Upper lobe of left lung (tissue), 6 donors: Measurements from ENCODE around the gene UGGT2. TPM values are rescaled to one million over a fixed set of nuclear protein-coding genes. Genes with fewer than 3 reads are reported as not detected.

ENCODE experiments used
- ATAC-seq, 2 donors: fragments of 200-7000 bp; cut with Tn5 transposase; one replicate each; pipeline ENCODE4 v1.9.1; 2022; ENCODE audit warnings: mild to moderate bottlenecking in 2 of 2, moderate library complexity in 2 of 2; ENCODE audit not compliant: low FRiP score in 2 of 2
- DNase-seq, 2 donors: peaks; one replicate each; pipeline ENCODE4 v3.0.0-alpha.2; 2019 to 2020
- H3K27ac ChIP-seq, 4 donors: fragments of 200-600 bp; sonication (generic); one replicate each; pipeline ENCODE4 v1.5.1; 2016 to 2019
- H3K27me3 ChIP-seq, 4 donors: fragments of 200-600 bp; sonication (generic); one replicate each; pipeline ENCODE4 v1.5.1; 2017 to 2019
- H3K36me3 ChIP-seq, 4 donors: fragments of 200-600 bp; sonication (generic); one replicate each; pipeline ENCODE4 v1.5.1; 2016 to 2019
- H3K4me1 ChIP-seq, 4 donors: fragments of 200-600 bp; sonication (generic); one replicate each; pipeline ENCODE4 v1.5.1; 2018 to 2019
- H3K4me3 ChIP-seq, 4 donors: fragments of 200-600 bp; sonication (generic); one replicate each; pipeline ENCODE4 v1.5.1; 2017 to 2019; ENCODE audit warnings: mild to moderate bottlenecking in 2 of 4, moderate library complexity in 1 of 4
- H3K9me3 ChIP-seq, 4 donors: fragments of 200-600 bp; sonication (generic); one replicate each; pipeline ENCODE4 v1.5.1; 2018 to 2019
- EP300 ChIP-seq, 4 donors: sonication (generic); formaldehyde crosslinking; IDR thresholded peaks; one replicate each; pipeline ENCODE4 v1.5.1; 2017; ENCODE audit warnings: antibody characterized with exemption in 4 of 4, control low read depth in 2 of 4
- POLR2A ChIP-seq, 4 donors: fragments of 450-650 bp; IDR thresholded peaks; one replicate each; pipeline ENCODE4 v1.5.1; 2016 to 2017; ENCODE audit warnings: antibody characterized with exemption in 4 of 4, mild to moderate bottlenecking in 2 of 4
- POLR2AphosphoS5 ChIP-seq, 2 donors: sonication (generic); formaldehyde crosslinking; IDR thresholded peaks; one replicate each; pipeline ENCODE4 v1.5.1; 2017; ENCODE audit warnings: antibody characterized with exemption in 2 of 2
- whole genome bisulfite sequencing, 2 donors: methylation state at CpG; one replicate each; pipeline ENCODE4 v1.1.5; 2017 to 2018; 5-methylcytosine and 5-hydroxymethylcytosine counted together
- total RNA-seq, 6 donors: library from RNA; depleted of rRNA in 4 of 6; stranded (reverse); fragments of >200 nt in 4 of 6; gene quantifications; one replicate each; pipeline versions ENCODE4 v1.1.0 to v1.2.1, GENCODE V29; 2016 to 2021
- TF ChIP-seq, protein P1 (sequence below), 6 experiments: fragments of 450-650 bp in 4 of 6; fragments of 200-600 bp in 2 of 6; sonication (generic) in 2 of 6; IDR thresholded peaks; one replicate each; pipeline ENCODE4 v1.5.1; 2016 to 2019; ENCODE audit warnings: antibody characterized with exemption in 6 of 6
- donor health status: DM: no; HTN: no; CAD: no; lungs with moderate emphysema.
- donor health status: DM: no; HTN: yes; CAD: no; lungs with severe emphysema.

The UGGT2 gene
- total RNA-seq, 6 donors from 2014 or later: 13.0 to 44.8 (median 18.5) TPM

GRCh38 chr13:96033220-96034015 lies 19.8 kb downstream of the UGGT2 start:
- H3K27ac ChIP-seq: no peak overlapping the region
- WGBS, 2 donors: 95 to 99% methylated on average over 9 to 12 of the region's 12 CpGs
- no peaks in the 10 kb centered on the region for H3K27me3 ChIP-seq
- no peaks in the 10 kb centered on the region for H3K36me3 ChIP-seq
- H3K9me3 ChIP-seq: no peaks in the 10 kb centered on the region
- H3K4me1 ChIP-seq: no peaks in the 10 kb centered on the region
- TF ChIP-seq EP300 (IDR thresholded peaks at IDR 0.05): no peak
- TF ChIP-seq, protein P1, sequence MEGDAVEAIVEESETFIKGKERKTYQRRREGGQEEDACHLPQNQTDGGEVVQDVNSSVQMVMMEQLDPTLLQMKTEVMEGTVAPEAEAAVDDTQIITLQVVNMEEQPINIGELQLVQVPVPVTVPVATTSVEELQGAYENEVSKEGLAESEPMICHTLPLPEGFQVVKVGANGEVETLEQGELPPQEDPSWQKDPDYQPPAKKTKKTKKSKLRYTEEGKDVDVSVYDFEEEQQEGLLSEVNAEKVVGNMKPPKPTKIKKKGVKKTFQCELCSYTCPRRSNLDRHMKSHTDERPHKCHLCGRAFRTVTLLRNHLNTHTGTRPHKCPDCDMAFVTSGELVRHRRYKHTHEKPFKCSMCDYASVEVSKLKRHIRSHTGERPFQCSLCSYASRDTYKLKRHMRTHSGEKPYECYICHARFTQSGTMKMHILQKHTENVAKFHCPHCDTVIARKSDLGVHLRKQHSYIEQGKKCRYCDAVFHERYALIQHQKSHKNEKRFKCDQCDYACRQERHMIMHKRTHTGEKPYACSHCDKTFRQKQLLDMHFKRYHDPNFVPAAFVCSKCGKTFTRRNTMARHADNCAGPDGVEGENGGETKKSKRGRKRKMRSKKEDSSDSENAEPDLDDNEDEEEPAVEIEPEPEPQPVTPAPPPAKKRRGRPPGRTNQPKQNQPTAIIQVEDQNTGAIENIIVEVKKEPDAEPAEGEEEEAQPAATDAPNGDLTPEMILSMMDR (IDR thresholded peaks at IDR 0.05): no peak
- no peak for TF ChIP-seq POLR2AphosphoS5 (IDR thresholded peaks at IDR 0.05)
- no peak for TF ChIP-seq POLR2A (IDR thresholded peaks at IDR 0.05)
- ATAC-seq (peak; percentile 11 to 16), DNase-seq (peak in 1 of 2 donors; percentile 27)
- H3K4me3 ChIP-seq: no peak overlapping the region

DNA sequence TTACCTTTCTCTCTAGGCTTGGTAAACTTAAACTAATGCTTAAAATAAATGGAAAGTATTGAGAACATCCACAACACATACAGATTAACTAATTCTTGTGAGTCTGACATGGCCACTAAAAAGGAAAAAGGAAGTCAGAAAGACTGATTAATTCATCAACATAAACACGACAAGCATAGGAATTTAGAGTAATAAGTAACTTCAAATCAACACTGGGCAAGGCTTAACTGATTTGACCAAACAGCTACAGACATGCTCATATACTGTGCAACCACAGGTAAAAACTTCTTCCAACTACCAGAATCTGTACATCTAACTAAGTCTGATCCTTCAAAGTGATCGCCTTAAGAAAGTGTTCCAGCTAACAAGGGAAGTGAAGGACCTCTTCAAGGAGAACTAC lies 20.5 kb downstream of the UGGT2 start:
- WGBS, 2 donors: 63 to 72% methylated on average over 2 of the region's 2 CpGs
- DNase-seq (no peak), ATAC-seq (no peak)
- Histone ChIP-seq H3K9me3 (no peaks in the 10 kb centered on the region), H3K4me3 (no peak overlapping the region), H3K27ac (no peak overlapping the region), H3K4me1 (no peaks in the 10 kb centered on the region), H3K36me3 (no peaks in the 10 kb centered on the region), H3K27me3 (no peaks in the 10 kb centered on the region)
- TF ChIP-seq POLR2AphosphoS5 (IDR thresholded peaks at IDR 0.05): no peak
- TF ChIP-seq, protein P1 (IDR thresholded peaks at IDR 0.05): no peak
- no peak for TF ChIP-seq EP300 (IDR thresholded peaks at IDR 0.05)
- no peak for TF ChIP-seq POLR2A (IDR thresholded peaks at IDR 0.05)

- Histone ChIP-seq H3K36me3 (no peaks in the 10 kb centered on the region), H3K9me3 (no peaks in the 10 kb centered on the region), H3K27me3 (no peaks in the 10 kb centered on the region), H3K27ac (no peak overlapping the region), H3K4me3 (no peak overlapping the region), H3K4me1 (no peaks in the 10 kb centered on the region)
- TF ChIP-seq POLR2A (IDR thresholded peaks at IDR 0.05) (no peak), EP300 (IDR thresholded peaks at IDR 0.05) (no peak), POLR2AphosphoS5 (IDR thresholded peaks at IDR 0.05) (no peak)
- TF ChIP-seq, protein P1 (IDR thresholded peaks at IDR 0.05): no peak
- ATAC-seq (no peak), DNase-seq (no peak)
- WGBS, 2 donors: 95% methylated on average over 7 of the region's 7 CpGs
Observed at GRCh38 chr13:96029002-96029401, 24.2 kb downstream of the UGGT2 start.

- Histone ChIP-seq H3K27me3 (no peaks in the 10 kb centered on the region), H3K27ac (no peak overlapping the region), H3K9me3 (no peaks in the 10 kb centered on the region), H3K36me3 (no peaks in the 10 kb centered on the region), H3K4me1 (no peaks in the 10 kb centered on the region), H3K4me3 (no peak overlapping the region)
- 91 to 98% methylated on average over 2 of the region's 2 CpGs for WGBS, 2 donors
- ATAC-seq (no peak), DNase-seq (no peak)
- TF ChIP-seq EP300 (IDR thresholded peaks at IDR 0.05) (no peak), POLR2AphosphoS5 (IDR thresholded peaks at IDR 0.05) (no peak)
- TF ChIP-seq, protein P1 (IDR thresholded peaks at IDR 0.05): no peak
Observed at GRCh38 chr13:96027496-96027895, 25.7 kb downstream of the UGGT2 start.

DNA sequence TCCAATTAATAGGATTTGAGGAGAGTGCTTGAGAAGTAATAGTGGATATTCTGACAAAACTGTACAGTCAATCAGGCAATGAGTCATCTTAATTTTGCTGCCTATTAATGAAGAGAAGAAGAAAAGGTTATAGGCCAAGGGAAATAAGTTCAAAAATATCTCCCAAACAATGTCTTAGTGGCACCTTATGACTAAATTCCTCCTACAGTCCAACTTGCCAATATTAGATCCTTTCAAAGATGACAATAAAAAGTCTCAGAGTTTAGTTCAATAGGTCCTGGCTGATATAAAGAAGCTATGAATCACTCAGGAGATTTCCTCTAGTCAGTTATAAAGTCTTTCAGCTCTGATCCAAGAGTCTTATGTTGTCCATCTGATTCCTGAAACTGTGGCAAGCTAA lies 27.9 kb downstream of the UGGT2 start:
- H3K9me3 ChIP-seq: no peaks in the 10 kb centered on the region
- no peaks in the 10 kb centered on the region for H3K4me1 ChIP-seq
- DNase-seq (no peak), ATAC-seq (no peak)
- H3K36me3 ChIP-seq: no peaks in the 10 kb centered on the region
- TF ChIP-seq, protein P1 (IDR thresholded peaks at IDR 0.05): no peak
- TF ChIP-seq EP300 (IDR thresholded peaks at IDR 0.05): no peak
- TF ChIP-seq POLR2AphosphoS5 (IDR thresholded peaks at IDR 0.05): no peak
- no peak for TF ChIP-seq POLR2A (IDR thresholded peaks at IDR 0.05)
- H3K27ac ChIP-seq: no peak overlapping the region
- no peak overlapping the region for H3K4me3 ChIP-seq
- H3K27me3 ChIP-seq: no peaks in the 10 kb centered on the region
